Heart right ventricle (tissue), 16 donors: ENCODE measurements around the gene ITGA4. TPM values are rescaled to one million over a fixed set of nuclear protein-coding genes. Genes with fewer than 3 reads are reported as not detected.

Source experiments
- ATAC-seq, 8 donors: fragments of 200-7000 bp; cut with Tn5 transposase; one replicate each; pipeline ENCODE4 v1.9.1; 2020; ENCODE audit warnings: mild to moderate bottlenecking in 8 of 8, moderate library complexity in 8 of 8, moderate number of reproducible peaks in 1 of 8
- DNase-seq, 2 donors: peaks; one replicate each; pipeline ENCODE4 v3.0.0-alpha.2; 2020
- H3K27ac ChIP-seq, 10 donors: fragments of 200-600 bp; sonication (generic) in 2 of 10; one replicate each; pipeline versions ENCODE4 v1.5.0 to v1.8.0; 2020 to 2022; ENCODE audit warnings: mild to moderate bottlenecking in 3 of 10
- H3K27me3 ChIP-seq, 7 donors: fragments of 200-600 bp; one replicate each; pipeline ENCODE4 v1.8.0; 2021 to 2022; ENCODE audit warnings: mild to moderate bottlenecking in 2 of 7
- H3K36me3 ChIP-seq, 9 donors: fragments of 200-600 bp; sonication (generic) in 1 of 9; one replicate each; pipeline versions ENCODE4 v1.5.0 to v1.8.0; 2020 to 2022; ENCODE audit warnings: mild to moderate bottlenecking in 2 of 9
- H3K4me1 ChIP-seq, 9 donors: fragments of 200-600 bp; sonication (generic) in 1 of 9; one replicate each; pipeline versions ENCODE4 v1.5.0 to v1.8.0; 2020 to 2022; ENCODE audit warnings: mild to moderate bottlenecking in 4 of 9
- H3K4me3 ChIP-seq, 10 donors: fragments of 200-600 bp; sonication (generic) in 2 of 10; one replicate each; pipeline versions ENCODE4 v1.5.0 to v1.8.0; 2020 to 2022; ENCODE audit warnings: mild to moderate bottlenecking in 7 of 10, moderate library complexity in 2 of 10
- H3K9me3 ChIP-seq, 11 donors: fragments of 200-600 bp in 10 of 11; sonication (generic) in 2 of 11; one replicate each; pipeline versions ENCODE4 v1.5.0 to v1.8.0; 2013 to 2022; ENCODE audit warnings: mild to moderate bottlenecking in 2 of 11, control low read depth in 1 of 11, moderate library complexity in 1 of 11
- CTCF ChIP-seq, 9 donors: fragments of 200-600 bp; sonication (generic) in 2 of 9; IDR thresholded peaks; one replicate each; pipeline versions ENCODE4 v1.5.0 to v1.8.0; 2021 to 2022; ENCODE audit warnings: antibody characterized with exemption in 9 of 9, mild to moderate bottlenecking in 5 of 9, moderate library complexity in 1 of 9
- WGBS, 2 donors: extraction: QIAGEN DNeasy Blood & Tissue Kit; methylation state at CpG; one replicate each; pipeline ENCODE4 v1.1.7; 2013; ENCODE audit warnings: inconsistent platforms in 1 of 2; 5-methylcytosine and 5-hydroxymethylcytosine counted together
- intact Hi-C, 10 donors: fragments of 100-400 bp; cut with DNase I; formaldehyde crosslinking; loops; one replicate each; pipeline versions ENCODE4 v1.11.1 to v1.14.2; 2022
- polyA plus RNA-seq, 2 donors: library from polyadenylated mRNA; stranded (reverse); fragments of 200-250 nt; gene quantifications; one replicate each; pipeline ENCODE4 v1.2.3, GENCODE V29; 2013
- total RNA-seq, 10 donors: library from RNA; stranded (reverse); fragmentation: NEBNext Ultra II Directional in 3 of 10; extraction: Animal tissue kit (Norgen Biotek cat#: 25700) in 3 of 10; gene quantifications; one replicate each; pipeline versions ENCODE4 v1.2.1 to v1.2.4, GENCODE V29; 2021 to 2023
- donor health status: Arrhythmogenic right ventricular cardiomyopathy.
- donor health status: ischemic (EF 13 %, LVEDD 7.1; RV severe dilation, severe dysfunction).
- donor health status: healthy with polysubstance abuse.
- donor health status: DM: no; HTN: yes; CAD: no.
- donor health status: DM: no; HTN: no; CAD: no.
- donor health status: ischemic (EF 25% LVEDD 6.9; RV normal size, moderate dysfunction).
- donor health status: ischemic (EF 25% LVEDD 5.7; RV mildly dilated, moderate dysfunction).
- donor health status: healthy.
- donor health status: DM: yes; HTN: yes; CAD: no.
- donor health status: Ischemic cardiomyopathy.
- donor health status: ischemic (EF 35%, LVEDD 5.7; RV mildly dilated, moderate dysfunction).
- donor health status: nonischemic (EF 11% LVEDD 7.7; RV severe dilation, severe dysfunction).
- donor health status: DM: yes; HTN: yes; CAD: no.
- donor health status: PGD.
- donor health status: ischemic (EF 29% LVEDD 5.4; RV normal size, mild dysfunction).
- donor health status: nonischemic (EF 23%, LVEDD 6.1; RV moderate dilation, normal function).

The ITGA4 gene
- total and polyA plus RNA-seq, 12 donors, result 0.29 to 9.2 (median 1.4) TPM

GRCh38 chr2:181483876-181484275 lies 26.7 kb downstream of the ITGA4 start:
- ATAC-seq (no peak), DNase-seq (no peak)
- Histone ChIP-seq H3K27me3 (no peaks in the 10 kb centered on the region), H3K9me3 (no peaks in the 10 kb centered on the region), H3K27ac (no peak overlapping the region), H3K4me3 (no peak overlapping the region), H3K36me3 (peaks cover 0 to 75% (median 0%) of the 10 kb centered on the region in 9 donors), H3K4me1 (no peaks in the 10 kb centered on the region)
- intact Hi-C loops, result no loop called here
- WGBS, 2 donors, result 72 to 79% methylated on average over 1 of the region's 1 CpG
- no peak for TF ChIP-seq CTCF (IDR thresholded peaks at IDR 0.05)

DNA sequence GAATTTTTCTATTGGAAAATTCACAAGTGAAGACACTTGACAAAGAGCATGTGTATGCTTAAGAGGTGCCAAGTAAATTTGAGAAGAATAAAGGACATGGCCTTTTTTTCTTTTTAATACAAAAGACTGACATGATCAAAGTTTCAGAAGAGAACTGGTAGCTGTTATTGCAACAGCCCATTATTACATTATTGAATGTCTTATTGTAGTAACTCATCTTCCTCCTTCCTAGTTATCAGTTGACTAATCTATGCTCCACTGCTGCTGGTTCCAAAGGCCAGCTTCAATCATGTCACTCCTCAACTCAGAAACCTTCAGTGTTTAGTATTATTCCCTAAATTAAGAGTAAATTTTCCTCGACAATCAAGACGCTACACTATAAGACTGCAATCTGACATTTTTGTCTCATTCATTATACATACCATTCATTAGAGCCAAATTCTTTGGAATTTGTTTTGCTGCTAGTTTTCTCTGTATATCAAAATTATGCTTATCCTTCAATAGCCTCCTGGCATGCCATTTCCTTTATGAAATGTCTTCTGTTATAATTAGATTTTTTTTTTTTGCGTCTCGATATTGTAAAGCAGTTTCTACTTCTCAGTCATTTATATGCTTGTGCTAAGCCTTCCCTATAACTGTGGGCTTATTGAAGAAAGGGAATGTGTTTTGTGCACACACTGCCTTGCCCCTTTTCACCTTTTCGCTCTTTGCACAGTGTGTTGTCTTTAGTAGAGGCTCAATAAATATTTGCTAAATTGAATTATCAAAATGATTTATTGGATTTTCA lies 27.9 kb downstream of the ITGA4 start:
- intact Hi-C loops, result no loop called here
- Histone ChIP-seq H3K36me3 (peaks cover 0 to 75% (median 0%) of the 10 kb centered on the region in 9 donors), H3K27me3 (no peaks in the 10 kb centered on the region), H3K4me1 (no peaks in the 10 kb centered on the region), H3K9me3 (no peaks in the 10 kb centered on the region), H3K27ac (no peak overlapping the region), H3K4me3 (no peak overlapping the region)
- TF ChIP-seq CTCF (IDR thresholded peaks at IDR 0.05), result no peak
- 70 to 94% methylated on average over 5 of the region's 5 CpGs for WGBS, 2 donors
- DNase-seq (no peak), ATAC-seq (no peak)

DNA sequence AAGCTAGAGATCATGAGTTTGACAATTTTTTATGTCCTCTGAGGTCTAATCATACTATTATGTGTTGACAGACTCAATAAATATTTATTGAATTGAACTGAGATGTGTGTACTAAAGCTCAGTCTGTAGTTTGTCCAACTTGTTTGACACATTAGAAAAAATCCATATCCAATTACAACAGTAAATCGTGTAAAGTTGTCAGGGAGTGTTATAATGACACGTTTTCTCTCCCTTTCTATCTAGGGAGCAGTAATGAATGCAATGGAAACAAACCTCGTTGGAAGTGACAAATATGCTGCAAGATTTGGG lies 28.4 kb downstream of the ITGA4 start:
- intact Hi-C loops, result no loop called here
- WGBS, 2 donors, result 69 to 74% methylated on average over 3 of the region's 3 CpGs
- no peak overlapping the region for H3K4me3 ChIP-seq
- DNase-seq (no peak), ATAC-seq (no peak)
- H3K27me3 ChIP-seq, result no peaks in the 10 kb centered on the region
- no peak overlapping the region for H3K27ac ChIP-seq
- peaks cover 0 to 70% (median 0%) of the 10 kb centered on the region in 9 donors for H3K36me3 ChIP-seq
- no peak for TF ChIP-seq CTCF (IDR thresholded peaks at IDR 0.05)
- H3K9me3 ChIP-seq, result no peaks in the 10 kb centered on the region
- no peaks in the 10 kb centered on the region for H3K4me1 ChIP-seq

DNA sequence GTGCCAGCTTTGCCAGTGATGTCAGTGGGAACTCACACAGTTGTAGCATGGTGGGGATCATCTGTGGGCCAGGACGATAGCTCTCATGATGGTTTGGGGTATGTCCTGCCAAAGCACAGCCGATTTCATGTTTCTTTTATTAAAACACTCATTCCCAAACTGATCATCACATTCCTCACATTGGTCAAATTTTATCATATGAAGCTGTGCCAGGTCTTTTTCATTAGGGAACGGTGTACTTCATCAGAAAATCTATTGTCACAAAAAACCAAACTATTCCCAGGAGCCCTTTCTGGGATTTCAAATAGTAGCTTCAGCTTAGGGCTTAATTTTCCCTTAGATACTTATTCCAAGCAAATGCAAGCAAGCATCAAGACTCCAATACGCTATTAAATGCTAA lies 42.0 kb downstream of the ITGA4 start:
- no peaks in the 10 kb centered on the region for H3K27me3 ChIP-seq
- TF ChIP-seq CTCF (IDR thresholded peaks at IDR 0.05), result no peak
- WGBS, 2 donors, result 75 to 83% methylated on average over 4 of the region's 4 CpGs
- H3K36me3 ChIP-seq, result peaks cover 0 to 67% (median 0%) of the 10 kb centered on the region in 9 donors
- no peaks in the 10 kb centered on the region for H3K4me1 ChIP-seq
- intact Hi-C loops, result no loop called here
- no peak overlapping the region for H3K4me3 ChIP-seq
- ATAC-seq (no peak), DNase-seq (no peak)
- no peaks in the 10 kb centered on the region for H3K9me3 ChIP-seq
- no peak overlapping the region for H3K27ac ChIP-seq
